PC-9 (cell line): Measurements from ENCODE around the gene EXOC3L2.

Experiments
- EZH2 ChIP-seq: fragments of 200-600 bp; sonication (generic); IDR thresholded peaks from 2 replicates; pipeline ENCODE4 v1.8.0; 2017; ENCODE audit warnings: antibody characterized with exemption, low read depth
- TF ChIP-seq, protein P1 (sequence below): fragments of 200-600 bp; sonication (generic); conservative IDR thresholded peaks from 2 replicates; pipeline ENCODE4 v1.6.1; 2017; ENCODE audit warnings: mixed run types, antibody characterized with exemption, mild to moderate bottlenecking, moderate library complexity

DNA sequence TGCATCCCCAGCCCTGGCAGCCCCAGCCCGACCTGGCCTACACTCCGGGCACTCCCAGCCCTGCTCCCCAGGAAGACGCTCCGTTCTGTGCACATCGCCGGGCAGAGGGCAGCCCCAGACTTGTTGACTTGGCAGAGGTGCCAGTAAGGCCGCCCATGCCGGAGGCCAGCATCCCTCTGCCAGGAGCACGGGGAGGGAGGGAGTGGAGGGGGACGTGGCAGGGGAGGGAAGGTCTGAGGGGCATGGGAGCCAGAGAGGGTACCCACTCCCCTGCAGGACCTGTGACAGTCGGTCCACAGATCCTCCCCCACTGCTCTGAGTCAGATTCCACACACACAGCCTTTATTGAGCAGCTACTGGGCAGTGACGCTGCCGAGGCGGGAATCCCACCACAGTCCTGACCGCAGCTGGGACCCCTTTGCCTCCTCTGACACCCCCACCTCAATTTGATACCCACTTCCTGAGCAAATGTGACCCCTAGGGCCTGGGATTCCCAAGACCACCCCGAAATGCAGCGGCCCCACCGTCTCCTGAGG is 82.5 kb downstream of the EXOC3L2 start:
- TF ChIP-seq, protein P1, sequence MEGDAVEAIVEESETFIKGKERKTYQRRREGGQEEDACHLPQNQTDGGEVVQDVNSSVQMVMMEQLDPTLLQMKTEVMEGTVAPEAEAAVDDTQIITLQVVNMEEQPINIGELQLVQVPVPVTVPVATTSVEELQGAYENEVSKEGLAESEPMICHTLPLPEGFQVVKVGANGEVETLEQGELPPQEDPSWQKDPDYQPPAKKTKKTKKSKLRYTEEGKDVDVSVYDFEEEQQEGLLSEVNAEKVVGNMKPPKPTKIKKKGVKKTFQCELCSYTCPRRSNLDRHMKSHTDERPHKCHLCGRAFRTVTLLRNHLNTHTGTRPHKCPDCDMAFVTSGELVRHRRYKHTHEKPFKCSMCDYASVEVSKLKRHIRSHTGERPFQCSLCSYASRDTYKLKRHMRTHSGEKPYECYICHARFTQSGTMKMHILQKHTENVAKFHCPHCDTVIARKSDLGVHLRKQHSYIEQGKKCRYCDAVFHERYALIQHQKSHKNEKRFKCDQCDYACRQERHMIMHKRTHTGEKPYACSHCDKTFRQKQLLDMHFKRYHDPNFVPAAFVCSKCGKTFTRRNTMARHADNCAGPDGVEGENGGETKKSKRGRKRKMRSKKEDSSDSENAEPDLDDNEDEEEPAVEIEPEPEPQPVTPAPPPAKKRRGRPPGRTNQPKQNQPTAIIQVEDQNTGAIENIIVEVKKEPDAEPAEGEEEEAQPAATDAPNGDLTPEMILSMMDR = no peak
- no peak for TF ChIP-seq EZH2
